Medulla oblongata (tissue), 1 donor: ENCODE results near the gene WRAP73.
"Not testable (repeated sequence)": the region's sequence is repeated elsewhere in the genome, so short reads cannot be mapped to it uniquely, and the experiment has no call there.

Experiments used
- DNase-seq: peaks from one replicate; pipeline ENCODE4 v3.0.0-alpha.2; 2015; ENCODE audit errors: extremely low spot score

The WRAP73 gene

DNA sequence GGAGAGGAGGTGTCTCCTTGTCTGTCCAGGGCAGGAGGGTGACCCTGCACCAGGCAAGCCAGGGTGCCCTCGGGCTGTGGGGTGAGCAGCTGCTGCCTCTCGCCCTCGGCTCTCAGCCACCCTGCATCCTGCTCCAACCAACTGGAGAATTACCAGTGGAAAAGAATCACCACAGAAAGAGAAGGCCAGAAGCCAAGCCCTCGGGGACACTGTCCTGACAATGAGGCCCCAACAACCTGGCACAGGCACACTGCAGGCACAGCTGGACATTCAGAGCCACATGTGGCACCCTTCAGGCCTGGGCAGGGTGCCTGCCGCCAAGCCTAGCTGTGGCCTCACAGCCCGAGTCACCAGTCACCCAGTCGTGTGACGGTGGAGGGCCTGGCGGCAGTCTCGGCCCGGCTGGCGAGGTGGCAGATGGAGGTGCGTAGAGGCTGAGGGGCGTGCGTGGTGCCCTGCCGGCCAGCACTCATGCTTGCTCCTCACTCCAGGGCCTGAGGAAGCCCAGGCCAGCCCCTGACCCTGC is 50.6 kb downstream of the WRAP73 start:
- DNase-seq, result peak; percentile 32

DNA sequence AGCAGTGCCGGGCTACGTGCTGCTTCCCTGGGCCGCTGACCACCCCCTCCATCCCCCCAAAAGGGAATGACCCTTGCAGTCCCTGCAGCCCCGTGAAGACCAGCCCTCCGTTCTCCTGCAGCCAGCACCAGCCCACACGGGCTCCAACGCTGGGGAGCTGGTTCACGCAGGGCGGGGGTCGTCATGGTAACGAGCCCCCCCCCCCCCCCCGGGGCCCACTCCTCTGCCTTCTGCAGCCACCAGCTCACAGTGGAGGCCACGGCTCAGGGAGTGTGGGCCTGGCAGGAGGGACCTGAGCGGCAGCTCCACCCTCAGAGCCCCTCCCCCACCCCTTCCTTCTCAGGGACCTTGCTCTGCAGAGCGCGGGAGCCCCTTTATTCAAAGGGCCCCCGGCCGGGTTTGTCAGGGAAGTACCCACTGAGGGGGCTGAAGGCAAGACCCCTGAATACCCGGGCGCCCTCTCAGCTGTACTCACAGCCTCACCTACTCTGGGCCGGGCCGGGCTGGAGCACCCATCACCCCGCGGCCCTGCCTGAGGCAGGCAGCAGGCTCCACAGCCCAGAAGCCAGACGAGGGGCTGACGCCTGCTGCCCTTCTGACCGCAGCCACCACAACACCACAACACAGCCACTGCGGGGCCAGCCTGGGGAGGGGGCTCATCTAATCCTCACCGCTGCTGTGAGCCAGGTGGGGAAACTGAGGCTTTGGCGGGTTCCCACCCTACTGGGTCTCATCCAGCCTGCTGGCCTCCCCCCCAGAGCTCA is 51.2 kb downstream of the WRAP73 start:
- DNase-seq, result no peak

DNA sequence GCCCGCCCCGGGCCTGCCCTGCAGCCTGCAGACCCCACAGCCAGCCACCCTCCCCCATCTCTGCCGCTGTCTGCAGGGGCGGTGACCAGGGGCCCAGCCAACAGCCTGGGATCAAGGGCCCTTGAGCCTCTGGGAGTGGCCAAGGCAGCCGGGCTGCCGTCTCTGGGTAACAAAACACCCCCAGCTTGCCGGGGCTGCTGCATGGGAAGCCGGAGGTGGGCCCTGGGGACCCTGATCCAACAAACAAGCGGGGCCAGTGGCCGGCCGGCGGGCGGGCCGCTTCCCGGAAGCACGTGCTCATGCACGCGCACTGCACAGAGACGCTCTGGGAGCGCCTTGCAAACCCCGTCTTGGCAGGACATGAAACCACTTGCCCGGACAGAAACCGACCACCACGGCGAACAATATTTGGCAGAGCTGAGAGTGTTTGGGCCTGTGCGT is 51.8 kb downstream of the WRAP73 start:
- no peak for DNase-seq

DNA sequence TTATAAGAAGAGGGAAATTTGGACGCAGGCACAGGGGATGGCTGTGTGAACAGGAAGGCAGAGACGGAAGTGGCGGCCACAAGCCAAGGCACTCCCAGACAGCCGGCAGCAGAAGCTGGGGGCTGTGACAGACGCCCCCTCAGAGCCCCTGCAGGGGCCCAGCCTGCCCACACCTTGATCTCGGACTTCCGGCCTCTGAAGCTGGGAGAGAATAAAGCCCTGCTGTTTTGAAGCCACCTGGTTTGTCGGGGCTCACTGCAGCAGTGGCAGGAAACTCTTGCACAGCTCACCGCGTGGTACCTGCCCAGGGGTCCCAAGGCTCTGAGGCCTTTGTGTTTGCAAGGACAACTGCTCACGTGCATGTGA is 52.3 kb downstream of the WRAP73 start:
- no peak for DNase-seq

DNA sequence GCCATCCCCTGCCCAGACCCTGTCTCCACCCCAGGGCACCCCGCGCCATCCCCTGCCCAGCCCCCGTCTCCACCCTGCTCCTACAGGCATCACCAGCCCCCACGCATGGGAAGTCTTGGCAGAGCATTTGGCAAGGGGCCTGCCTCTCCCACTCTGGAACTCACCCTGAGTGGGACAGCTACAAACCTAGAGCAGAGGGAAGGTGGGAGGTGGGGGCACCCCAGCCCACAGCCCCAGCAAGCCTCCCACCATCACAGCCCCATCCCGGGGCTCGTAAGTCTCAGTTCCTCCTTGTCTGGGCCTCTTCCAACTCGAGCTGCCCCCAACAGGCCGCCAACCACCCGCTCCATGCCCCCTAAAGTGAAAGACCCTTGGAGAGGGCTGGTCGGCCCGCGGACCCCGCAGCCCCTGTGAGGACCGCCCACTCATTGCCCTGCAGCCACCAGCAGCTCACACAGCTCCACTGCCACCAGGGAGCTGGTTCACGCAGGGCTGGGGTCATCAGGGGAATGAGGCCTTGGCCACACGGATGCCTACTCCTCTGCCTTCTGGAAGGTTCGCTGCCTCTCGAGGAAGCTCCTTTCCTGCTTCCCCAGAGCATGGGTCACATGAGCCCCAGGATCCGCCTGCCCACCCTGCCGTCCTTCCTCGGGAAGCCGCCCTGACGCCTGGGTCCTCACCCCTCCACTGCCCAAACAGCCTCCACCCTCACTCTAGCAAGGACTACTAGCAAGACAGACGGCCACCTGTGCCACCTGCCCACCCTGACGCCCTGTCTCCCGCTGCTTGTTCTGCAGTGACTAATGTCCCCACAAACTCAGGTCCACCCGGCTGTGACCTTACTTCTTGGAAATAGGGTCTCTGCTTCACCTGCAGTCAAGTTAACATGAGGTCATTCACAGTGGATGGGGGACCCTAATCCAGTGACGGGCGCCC is 53.0 kb downstream of the WRAP73 start:
- DNase-seq, result no peak

DNA sequence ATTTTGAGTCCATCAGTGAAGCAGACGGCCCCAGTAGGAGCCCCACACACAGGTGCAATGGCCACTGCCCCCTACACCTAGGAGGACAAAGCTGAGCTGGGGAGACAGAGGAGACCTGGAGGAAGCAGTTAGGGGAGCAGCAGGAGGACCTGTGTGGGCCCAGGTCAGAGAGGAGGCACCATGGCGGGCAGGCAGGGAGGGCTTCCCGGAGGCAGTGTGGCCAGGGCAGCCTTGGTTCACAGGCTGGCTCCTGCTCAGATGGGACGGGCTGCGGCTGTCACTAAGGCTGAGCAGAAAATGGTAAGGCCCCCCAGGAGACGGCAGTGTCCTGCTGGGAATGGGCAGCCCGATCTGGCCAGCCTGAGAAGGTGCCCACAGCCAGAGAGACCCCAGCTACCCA is 54.0 kb downstream of the WRAP73 start:
- DNase-seq, result no peak

DNA sequence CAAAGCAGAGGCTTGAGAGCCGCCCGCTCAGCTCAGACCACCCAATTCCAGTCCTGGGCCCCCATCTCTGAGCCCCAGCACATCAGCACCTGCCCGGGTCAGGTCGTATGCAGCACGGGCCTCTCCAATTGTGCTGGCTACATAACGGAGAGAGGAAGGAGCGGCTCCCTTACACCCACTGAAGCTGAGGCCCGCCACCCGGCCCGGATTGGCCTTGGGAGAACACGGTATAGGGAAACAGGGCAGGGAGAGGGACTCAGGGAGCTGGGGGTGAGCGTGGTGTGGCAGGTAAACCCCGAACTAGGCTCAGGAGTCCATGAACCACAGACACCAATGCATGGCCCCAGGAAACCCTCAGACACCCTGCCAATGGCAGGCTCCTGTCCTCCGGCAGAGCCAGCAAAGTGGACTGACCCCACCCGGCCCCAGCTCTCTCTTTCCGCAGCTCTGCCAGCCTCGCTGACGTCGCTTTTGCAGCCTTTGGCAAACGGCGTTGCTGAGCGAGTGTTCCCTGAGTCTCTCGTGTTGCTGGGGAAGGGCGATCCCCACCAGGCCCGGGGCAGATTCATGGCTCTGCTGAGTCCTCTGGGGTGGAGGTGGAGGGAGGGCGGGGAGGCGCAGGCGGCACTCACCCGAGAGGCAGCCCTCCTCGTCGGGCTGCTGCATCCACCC is 55.1 kb downstream of the WRAP73 start:
- DNase-seq, result peak; percentile 73

DNA sequence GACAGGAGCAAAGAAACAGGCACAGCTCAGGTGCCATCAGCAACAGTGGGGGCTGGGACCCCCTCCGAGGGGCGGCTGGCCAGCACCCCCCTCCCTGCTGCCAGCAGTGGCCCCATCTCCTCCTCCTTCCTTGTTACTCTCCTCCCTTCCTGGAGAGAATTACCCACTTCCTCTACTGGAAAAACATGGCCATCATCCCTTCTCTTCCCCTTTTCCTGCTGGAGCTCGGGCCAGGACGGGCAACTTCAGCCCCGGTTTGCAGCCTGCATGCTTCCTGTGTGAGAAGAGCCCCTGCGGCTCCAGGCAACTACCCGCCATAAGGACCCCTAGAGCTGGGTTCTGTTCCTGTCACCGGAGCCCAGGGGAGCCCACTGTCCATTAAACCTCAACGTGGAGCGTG is 56.2 kb downstream of the WRAP73 start:
- no peak for DNase-seq

DNA sequence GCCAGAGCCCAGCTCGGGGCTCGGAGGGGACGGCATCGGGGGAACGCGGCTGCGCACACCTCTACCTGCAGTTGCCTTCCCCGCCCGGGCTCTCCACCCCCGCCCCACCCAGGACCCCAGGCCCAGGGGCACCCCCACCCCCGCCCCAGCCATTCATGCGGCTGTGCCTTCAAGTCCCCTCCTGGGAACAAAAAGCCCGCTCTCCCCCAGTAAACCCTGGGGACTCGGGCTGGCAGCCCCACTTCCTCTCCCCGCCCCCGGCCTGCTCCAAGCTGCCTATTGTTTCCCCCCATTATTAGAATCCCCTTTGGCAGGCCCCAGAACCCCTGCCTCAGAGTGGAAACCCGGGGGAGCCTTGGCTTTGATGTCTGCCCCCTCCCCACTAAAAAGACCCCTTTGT is 56.6 kb downstream of the WRAP73 start:
- no peak for DNase-seq

DNA sequence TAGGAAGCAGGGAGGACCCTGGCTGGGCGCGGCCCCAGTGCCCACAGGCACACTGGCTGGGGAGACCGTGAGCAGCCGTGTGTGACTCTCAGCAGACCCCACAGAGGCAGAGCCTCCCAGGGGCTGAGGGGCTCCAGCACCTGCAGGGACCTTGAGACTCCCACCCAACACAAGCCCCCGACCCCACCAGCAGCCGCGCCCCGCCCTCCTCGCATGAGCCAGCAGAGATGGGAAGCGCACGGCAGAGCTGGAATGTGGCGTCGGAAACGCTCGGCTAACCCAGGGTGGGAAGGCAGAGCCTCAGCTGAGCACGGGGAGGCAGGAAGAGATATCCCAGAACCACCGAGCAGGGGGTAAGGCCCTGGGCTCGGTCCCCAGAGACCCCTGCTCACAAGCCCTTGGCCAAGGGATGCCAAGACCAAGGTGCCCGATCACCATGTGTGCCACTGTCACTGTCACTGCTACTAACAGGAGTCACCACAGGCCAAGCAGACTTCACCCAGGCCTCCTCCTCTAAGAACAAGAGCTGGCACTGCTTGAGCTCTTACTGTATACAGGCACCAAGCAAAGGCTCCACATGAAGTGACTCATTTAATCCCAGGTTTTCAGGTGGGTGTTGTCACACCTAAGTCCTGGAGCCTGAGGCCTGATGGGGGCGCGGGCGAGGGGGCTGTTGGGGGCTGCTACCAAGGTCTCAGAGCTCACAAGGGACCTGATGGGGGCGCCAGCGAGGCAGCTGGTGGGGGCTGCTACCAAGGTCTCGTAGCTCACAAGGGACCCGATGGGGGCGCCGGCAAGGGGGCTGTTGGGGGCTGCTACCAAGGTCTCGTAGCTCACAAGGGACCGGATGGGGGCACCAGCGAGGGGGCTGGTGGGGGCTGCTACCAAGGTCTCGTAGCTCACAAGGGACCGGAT is 58.7 kb downstream of the WRAP73 start:
- no peak for DNase-seq

DNA sequence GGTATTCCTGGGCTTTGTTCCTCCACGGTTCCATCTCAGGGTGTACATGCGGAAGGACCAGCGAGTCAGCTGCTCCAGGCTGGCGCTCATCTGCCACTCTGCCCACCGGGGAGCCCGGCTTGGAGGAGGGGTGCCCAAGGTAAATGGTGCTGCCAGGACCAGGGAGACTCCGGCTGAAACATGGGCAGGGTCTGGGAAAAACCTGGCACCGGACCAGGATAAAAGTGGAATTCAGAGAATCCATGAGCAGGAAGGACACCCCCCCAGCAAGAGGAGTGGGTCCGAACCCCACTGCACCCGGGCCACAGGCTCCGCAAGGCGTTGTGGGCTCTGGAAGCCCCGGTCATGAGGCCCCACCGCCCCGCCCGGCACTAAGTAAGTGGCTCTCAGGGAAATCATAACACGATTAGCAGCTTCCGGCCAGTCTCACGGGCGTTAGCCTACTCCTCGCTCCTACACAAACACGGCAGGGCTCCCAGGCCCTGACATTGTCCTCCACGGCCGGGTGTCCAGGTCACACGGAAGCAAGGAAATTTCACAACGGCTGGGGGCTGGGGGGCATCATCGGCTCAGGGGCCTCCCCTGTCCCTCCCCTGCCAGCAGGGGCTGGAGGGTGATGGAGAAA is 59.7 kb downstream of the WRAP73 start:
- no peak for DNase-seq

DNA sequence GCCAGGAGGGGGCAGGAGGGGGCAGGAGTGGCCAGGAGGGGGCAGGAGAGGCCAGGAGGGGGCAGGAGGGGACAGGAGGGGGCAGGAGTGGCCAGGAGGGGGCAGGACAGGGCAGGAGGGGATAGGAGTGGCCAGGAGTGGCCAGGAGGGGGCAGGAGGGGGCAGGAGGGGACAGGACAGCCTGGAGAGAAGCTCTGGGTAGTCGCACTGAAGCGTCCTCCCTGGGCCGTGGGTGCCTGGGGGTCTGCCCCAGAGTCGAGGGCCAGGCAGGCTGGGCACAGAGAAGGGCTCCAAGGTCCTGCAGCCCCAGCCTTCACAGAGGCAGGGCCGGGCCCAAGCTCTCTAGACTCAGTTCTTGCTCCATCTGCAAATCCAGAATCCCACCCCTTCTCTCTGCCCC is 61.5 kb downstream of the WRAP73 start:
- no peak for DNase-seq

DNA sequence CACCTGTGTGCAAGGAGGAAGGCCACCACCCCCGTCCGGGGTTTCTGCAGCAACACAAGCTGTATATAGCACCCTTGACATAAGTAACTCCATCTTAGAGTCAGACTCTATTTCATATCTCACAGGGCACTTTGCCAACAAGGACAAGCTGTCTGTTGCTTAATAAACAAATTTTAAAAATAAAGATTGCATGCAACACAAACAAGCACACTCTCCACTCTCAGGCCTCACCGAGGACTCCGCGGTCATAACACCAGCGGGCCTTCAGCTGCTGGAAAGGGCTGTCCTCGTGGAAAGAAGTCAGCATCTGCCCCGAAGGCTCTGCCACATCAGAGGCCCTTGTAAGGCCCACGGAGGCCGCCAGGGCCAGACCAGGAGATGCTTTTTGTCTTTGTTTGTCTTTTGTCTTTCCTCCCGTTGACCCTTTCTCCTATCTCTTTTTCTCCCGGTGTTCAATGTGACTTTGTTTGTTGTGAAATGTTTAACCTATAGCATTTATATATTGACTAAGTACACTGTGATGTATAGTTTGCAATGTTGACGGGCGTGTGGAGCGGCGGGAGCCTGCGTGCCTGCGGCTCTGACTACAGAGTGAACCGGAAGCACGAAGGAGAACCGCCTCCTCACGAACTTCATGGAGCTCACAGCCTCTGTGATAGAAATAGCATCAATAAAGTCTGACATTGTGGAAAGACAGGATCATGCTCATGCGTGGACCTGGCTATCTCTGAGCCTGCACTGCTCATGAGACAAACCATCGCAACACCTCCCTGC is 62.7 kb downstream of the WRAP73 start:
- DNase-seq, result no peak

DNA sequence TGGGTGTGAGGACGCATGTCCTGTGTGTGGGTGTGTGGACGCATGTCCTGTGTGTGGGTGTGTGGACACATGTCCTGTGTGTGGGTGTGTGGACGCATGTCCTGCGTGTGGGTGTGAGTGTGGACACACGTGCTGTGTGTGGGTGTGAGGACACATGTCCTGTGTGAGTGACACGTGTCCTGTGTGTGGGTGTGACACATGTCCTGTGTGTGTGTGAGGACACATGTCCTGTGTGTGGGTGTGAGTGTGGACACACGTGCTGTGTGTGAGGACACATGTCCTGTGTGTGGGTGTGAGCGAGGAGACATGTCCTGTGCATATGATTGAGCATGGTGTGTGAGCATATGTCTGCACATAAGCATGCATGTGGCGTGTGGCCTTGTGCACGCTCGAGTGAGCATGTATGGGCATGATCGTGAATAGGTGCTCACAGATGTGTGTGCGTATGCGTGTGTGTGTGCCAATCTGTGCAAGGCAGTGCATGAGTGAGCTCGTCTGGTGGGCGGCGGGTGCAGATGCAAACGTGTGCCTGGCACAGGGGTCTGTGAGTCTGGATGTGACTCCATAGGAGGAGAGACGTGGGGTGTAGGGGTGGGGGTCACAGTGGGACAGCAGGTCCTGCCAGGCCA is 63.8 kb downstream of the WRAP73 start:
- no peak for DNase-seq

DNA sequence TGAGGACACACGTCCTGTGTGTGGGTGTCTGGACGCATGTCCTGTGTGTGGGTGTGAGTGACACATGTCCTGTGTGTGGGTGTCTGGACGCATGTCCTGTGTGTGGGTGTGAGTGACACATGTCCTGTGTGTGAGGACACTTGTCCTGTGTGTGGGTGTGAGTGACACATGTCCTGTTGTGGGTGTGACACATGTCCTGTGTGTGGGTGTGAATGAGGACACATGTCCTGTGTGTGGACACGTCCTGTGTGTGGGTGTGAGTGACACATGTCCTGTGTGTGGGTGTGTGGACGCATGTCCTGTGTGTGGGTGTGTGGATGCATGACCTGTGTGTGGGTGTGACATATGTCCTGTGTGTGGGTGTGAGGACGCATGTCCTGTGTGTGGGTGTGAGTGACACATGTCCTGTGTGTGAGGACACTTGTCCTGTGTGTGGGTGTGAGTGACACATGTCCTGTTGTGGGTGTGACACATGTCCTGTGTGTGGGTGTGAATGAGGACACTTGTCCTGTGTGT is 64.5 kb downstream of the WRAP73 start:
- DNase-seq, result not testable (repeated sequence)

DNA sequence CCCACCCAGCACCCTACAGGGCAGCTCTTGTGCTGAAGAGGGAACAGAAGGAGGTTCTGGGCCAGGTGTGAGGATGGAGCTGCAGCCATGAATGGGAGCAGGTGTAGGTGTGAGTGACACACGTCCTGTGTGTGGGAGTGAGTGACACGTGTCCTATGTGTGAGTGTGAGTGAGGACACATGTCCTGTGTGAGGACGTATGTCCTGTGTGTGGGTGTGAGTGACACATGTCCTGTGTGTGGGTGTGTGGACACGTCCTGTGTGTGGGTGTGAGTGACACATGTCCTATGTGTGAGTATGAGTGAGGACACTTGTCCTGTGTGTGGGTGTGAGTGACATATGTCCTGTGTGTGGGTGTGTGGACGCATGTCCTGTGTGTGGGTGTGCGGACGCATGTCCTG is 65.0 kb downstream of the WRAP73 start:
- DNase-seq, result no peak

DNA sequence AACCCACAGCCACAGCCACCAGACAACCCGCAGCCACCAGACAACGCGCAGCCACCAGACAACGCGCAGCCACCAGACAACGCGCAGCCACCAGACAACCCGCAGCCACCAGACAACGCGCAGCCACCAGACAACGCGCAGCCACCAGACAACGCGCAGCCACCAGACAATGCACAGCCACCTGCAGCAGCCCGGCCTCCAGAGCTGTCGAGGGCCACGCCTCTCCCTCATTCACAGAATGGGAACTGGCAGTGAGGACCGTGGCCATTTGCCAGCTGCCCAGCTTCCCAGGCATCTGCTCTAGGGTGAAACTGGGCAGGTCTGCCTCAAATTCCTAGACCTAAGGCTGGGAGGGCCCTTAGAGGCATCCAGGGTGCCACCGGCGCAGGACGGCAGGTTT is 66.2 kb downstream of the WRAP73 start:
- DNase-seq, result not testable (repeated sequence)

DNA sequence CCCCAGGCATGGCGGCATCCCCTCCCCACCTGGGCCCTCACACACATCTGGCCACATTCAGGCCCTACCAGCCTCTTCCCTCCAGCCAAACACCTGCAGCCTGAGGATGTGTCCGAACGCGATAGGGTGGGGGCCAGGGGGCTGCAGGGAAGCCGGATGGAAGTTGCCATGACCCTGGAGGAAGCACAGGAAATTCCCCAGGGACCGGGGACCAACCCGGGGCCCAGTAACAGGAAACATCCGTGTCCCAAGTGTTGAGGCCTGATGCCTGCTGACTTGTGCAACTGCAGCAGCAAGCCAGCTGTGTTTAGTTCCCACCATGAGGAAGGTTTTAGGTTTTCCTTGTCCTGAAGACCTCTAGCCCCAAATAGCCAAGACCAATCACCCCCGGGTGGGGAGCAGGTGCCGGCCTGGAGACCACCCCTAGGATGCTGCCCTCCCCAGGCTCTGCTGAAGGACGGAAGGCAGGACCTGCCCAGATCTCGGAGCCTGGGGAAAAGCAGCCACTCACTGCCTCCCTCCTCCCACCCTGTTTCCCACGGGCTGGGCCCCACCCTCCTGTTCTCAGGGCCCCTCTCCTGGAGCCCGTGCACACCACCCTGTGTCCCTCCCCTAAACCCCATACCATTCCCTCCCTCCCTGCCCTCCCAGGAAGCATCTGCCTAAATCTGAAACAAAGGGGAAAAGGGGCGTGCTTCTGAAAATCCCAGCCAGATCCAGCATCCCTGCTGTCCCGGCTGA is 68.4 kb downstream of the WRAP73 start:
- DNase-seq, result no peak
